Hematopoietic multipotent progenitor cell treated with erythropoietin and hydrocortisone succinate and interleukin-3 and kit ligand, for 17 days (in vitro differentiated cells): Measurements from ENCODE around the gene TMEM238.
"Not testable (repeated sequence)": the region's sequence is repeated elsewhere in the genome, so short reads cannot be mapped to it uniquely, and the experiment has no call there.

Experiments used
- DNase-seq: peaks from one replicate; pipeline ENCODE4 v3.0.0-alpha.2; 2015; ENCODE audit warnings: low spot score

Gene TMEM238

DNA sequence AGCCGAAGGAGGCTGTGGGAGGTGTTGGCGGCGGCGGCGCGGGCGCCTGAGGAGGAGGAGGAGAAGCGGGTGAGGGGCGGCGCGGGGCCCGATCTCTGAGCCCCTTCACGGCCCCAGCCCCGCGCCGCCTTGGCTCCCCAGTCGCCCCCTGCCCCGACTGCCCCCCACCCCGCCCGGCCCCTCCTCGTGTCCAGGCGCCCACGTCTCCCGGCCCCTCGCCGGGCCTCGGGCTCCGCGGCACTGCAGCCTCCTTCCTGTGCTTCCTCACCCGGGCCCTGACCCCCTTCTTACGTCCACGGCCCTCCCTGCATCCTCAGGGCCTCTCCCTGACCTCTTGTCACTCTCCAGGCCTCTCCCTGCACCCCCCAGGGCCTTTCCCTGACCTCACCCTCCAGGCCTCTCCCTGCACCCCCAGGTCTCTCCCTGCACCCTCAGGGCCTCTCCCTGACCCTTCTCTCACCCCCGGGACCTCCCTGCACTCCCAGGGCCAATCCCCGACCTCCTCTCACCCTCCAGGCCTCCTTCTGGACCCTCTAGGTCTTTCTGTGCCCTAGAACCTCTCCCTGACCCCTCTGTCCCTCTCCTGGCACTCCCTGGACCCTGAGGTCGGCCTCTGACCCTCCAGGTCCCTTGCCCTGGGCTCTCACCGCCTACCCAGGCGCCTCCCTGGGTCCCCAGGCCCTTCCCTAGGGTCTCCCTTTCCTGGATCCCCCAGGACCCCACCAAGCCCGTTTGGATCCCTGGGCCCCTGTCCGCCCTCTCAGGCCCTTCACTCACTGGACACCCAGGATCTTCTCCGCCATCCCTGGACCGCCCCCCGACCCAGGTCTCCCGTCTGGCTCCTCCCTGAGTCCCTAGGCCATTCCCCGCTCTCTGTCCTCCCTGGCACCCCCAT, 44.0 kb downstream of the TMEM238 start:
- DNase-seq = no peak

DNA sequence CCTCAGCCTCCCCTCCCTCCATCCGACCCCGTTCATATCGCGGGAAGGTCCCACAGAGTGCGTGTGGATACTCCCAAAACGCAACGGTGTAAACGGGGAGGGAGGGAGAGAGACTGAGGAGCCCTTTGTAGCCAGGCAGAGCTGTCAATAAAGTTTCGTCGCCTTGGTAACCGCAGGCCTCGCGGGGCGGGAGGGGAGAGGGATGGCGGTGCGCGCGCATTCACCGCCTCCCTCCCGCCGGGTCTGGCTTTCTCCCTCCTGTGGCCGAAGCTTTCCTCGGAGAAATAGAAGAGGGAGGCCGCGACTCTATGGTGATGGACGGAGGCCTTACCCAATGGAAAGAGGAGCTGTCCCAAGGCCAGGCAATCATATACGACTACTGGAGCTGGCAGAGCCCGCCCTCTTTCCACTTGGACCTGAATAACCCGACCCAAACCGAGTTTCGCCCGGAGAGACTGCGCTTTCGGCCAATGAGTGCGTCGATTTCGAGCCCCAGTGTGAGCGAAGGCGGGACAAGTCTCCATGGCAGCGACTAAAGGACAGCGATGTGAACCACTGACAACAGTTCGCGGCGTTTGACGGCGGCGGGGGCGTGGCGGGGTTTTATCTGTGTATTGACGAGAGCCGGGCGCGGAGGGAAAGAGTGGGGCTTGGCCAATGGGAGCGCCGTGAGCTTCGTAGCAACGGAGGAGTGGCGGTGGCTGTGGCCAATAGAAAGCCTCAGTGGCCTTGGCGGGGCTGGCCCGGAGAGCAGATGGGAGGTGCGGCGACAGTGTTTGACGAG, 44.8 kb downstream of the TMEM238 start, which contains the start of gene KMT5C:
TSS of gene KMT5C (plus strand) at position 772 of the 784 bp plus-strand sequence. CDS start 2,061 bp downstream, outside the sequence.
- DNase-seq = peak; percentile 100

DNA sequence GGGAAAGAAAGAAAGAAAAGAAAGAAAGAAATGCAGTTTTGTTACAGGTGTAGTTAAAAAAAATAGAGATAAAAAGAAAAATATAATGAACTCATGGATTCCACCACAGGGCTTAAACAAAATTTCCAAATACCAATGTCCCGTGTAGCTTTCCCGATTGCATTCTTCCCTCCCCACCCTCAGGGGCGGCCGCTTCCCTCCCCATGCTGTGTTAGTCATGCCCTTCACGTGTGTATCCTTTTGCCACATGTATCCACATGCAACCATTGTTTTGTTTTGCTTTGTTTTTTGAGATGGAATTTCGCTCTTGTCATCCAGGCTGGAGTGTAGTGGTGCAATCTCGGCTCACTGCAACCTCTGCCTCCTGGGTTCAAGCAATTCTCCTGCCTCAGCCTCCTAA, 48.0 kb downstream of the TMEM238 start:
- no peak for DNase-seq

DNA sequence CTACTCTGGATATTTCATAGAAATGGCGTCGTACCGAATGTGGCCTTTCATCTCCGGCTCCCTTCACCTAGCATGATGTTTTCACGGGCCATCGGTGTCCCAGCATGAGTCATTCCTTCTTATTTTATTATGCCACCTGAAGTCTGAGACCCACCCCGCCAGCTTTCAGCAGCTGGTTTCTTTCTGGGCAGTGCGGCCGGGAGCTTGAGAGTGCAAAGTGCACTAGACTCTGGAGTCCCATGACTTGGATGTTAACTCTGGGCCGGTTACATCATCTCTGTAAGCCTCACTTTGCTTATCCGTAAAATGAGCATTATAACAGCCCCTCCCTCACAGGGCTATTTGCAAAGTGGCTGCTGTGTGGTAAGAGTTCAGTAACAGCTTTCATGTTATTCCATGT, 50.2 kb downstream of the TMEM238 start:
- DNase-seq = no peak

DNA sequence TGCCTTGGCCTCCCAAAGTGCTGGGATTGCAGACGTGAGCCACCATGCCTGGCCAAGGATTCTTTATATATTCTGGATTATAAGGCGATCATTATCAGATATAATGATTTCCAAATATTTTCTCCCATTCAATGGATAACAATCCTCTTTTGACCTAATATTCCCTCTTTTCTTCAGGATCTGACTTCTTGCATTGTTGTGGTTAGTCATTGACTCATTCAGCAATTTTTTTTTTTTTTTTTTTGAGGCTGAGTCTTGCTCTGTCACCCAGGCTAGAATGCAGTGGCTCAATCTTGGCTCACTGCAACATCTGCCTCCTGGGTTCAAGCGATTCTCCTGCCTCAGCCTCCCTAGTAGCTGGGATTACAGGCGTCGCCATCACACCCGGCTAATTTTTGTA, 54.3 kb downstream of the TMEM238 start:
- not testable (repeated sequence) for DNase-seq
